Central memory CD8-positive, alpha-beta T cell (primary cell): ENCODE results near the gene SMYD3.

ENCODE experiments used
- ATAC-seq: fragments of 150-1000 bp; cut with Tn5 transposase; replicated peaks from 2 replicates; pipeline ENCODE4 v1.10.0; 2022; ENCODE audit warnings: mild to moderate bottlenecking, moderate FRiP score, moderate number of reproducible peaks; ENCODE audit not compliant: poor library complexity, severe bottlenecking; ENCODE audit errors: extremely low read depth
- DNase-seq, 2 donors: peaks; one replicate each; pipeline ENCODE4 v3.0.0; 2021; ENCODE audit warnings: low spot score in 2 of 2
- H3K27ac Mint-ChIP-seq: one replicate; pipeline ENCODE4 v1.8.0; 2022; ENCODE audit warnings: low read depth, mild to moderate bottlenecking, moderate library complexity, mixed read lengths
- H3K27me3 Mint-ChIP-seq: one replicate; pipeline ENCODE4 v1.8.0; 2022; ENCODE audit warnings: mixed read lengths
- H3K36me3 Mint-ChIP-seq: one replicate; pipeline ENCODE4 v1.8.0; 2022; ENCODE audit warnings: mild to moderate bottlenecking, moderate library complexity, mixed read lengths; ENCODE audit not compliant: insufficient read depth
- H3K4me1 Mint-ChIP-seq: one replicate; pipeline ENCODE4 v1.8.0; 2022; ENCODE audit warnings: mixed read lengths
- H3K4me3 Mint-ChIP-seq: one replicate; pipeline ENCODE4 v1.8.0; 2022; ENCODE audit warnings: mild to moderate bottlenecking, moderate library complexity, mixed read lengths
- H3K9me3 Mint-ChIP-seq: one replicate; pipeline ENCODE4 v1.8.0; 2022; ENCODE audit warnings: mixed read lengths

SMYD3 gene

GRCh38 chr1:245873068-245873467 is 634.0 kb downstream of the SMYD3 start:
- ATAC-seq = no peak
- no peak overlapping the region for H3K27ac Mint-ChIP-seq
- no peaks in the 10 kb centered on the region for H3K27me3 Mint-ChIP-seq
- no peaks in the 10 kb centered on the region for H3K9me3 Mint-ChIP-seq
- no peak for DNase-seq
- H3K4me1 Mint-ChIP-seq = no peaks in the 10 kb centered on the region
- no peaks in the 10 kb centered on the region for H3K36me3 Mint-ChIP-seq
- no peak overlapping the region for H3K4me3 Mint-ChIP-seq

GRCh38 chr1:245872475-245872874 is 634.6 kb downstream of the SMYD3 start:
- Mint-ChIP-seq H3K4me1 (no peaks in the 10 kb centered on the region), H3K9me3 (no peaks in the 10 kb centered on the region), H3K27me3 (no peaks in the 10 kb centered on the region), H3K36me3 (no peaks in the 10 kb centered on the region), H3K4me3 (no peak overlapping the region), H3K27ac (no peak overlapping the region)
- ATAC-seq = no peak
- DNase-seq = no peak

GRCh38 chr1:245871915-245872314 is 635.2 kb downstream of the SMYD3 start:
- H3K27me3 Mint-ChIP-seq = no peaks in the 10 kb centered on the region

GRCh38 chr1:245871191-245871590 is 635.9 kb downstream of the SMYD3 start:
- no peaks in the 10 kb centered on the region for H3K4me1 Mint-ChIP-seq
- H3K27ac Mint-ChIP-seq = no peak overlapping the region
- no peaks in the 10 kb centered on the region for H3K9me3 Mint-ChIP-seq
- no peak overlapping the region for H3K4me3 Mint-ChIP-seq
- no peak for ATAC-seq
- no peak for DNase-seq
- H3K27me3 Mint-ChIP-seq = no peaks in the 10 kb centered on the region
- no peaks in the 10 kb centered on the region for H3K36me3 Mint-ChIP-seq

More at GRCh38 chr1:245871915-245872314, 635.2 kb downstream of the SMYD3 start:
- Mint-ChIP-seq H3K9me3 (no peaks in the 10 kb centered on the region), H3K4me1 (no peaks in the 10 kb centered on the region), H3K36me3 (no peaks in the 10 kb centered on the region), H3K27ac (no peak overlapping the region), H3K4me3 (no peak overlapping the region)
- ATAC-seq (no peak), DNase-seq (no peak)

DNA sequence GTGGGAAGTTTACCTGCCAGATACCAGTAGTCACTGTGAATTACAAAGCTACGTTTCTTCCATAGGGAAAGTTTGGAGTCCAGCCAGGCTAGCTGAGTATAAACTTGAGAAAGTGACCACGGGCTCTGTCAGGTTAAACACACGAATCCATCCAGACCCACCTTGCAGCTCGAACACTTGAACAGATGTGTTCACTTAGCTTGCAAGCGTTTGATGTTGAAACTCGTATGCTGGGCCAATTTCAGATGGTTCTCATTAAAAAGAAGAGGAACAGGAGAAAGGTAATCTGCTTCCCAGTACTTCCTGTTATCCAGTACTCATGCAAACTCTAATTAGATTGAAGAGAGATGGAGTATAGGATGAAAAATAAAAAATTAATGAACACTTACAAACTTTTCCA is 636.4 kb downstream of the SMYD3 start:
- Mint-ChIP-seq H3K4me3 (no peak overlapping the region), H3K36me3 (no peaks in the 10 kb centered on the region)

GRCh38 chr1:245869847-245870246 is 637.2 kb downstream of the SMYD3 start:
- Mint-ChIP-seq H3K36me3 (no peaks in the 10 kb centered on the region), H3K27ac (no peak overlapping the region), H3K27me3 (no peaks in the 10 kb centered on the region), H3K4me3 (no peak overlapping the region), H3K4me1 (no peaks in the 10 kb centered on the region), H3K9me3 (no peaks in the 10 kb centered on the region)
- ATAC-seq (no peak), DNase-seq (no peak)

More for the DNA sequence above, 636.4 kb downstream of the SMYD3 start:
- H3K27me3 Mint-ChIP-seq = no peaks in the 10 kb centered on the region
- no peaks in the 10 kb centered on the region for H3K4me1 Mint-ChIP-seq
- no peak for ATAC-seq
- H3K9me3 Mint-ChIP-seq = no peaks in the 10 kb centered on the region
- no peak overlapping the region for H3K27ac Mint-ChIP-seq
- no peak for DNase-seq

DNA sequence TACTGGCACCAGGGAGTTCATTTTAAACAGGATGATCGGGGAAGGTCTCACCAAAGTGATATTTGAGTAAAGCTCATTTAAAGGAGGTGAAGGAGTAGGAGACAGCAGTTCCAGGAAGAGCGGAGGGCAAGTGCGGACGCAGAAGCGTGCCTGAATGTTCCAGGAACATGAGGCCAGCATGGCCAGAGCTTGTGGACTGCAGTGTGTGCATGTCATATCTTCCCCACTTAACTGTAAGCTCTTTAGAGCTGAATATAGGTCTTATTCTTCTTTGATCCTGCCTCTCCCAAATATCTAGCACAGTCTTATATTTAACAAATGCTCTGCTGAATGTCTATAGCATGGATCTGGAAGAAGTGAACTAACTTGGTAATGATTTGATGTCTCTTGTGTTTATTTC is 639.3 kb downstream of the SMYD3 start:
- ATAC-seq (no peak), DNase-seq (no peak)
- H3K36me3 Mint-ChIP-seq = no peaks in the 10 kb centered on the region
- H3K27ac Mint-ChIP-seq = no peak overlapping the region
- H3K4me3 Mint-ChIP-seq = no peak overlapping the region
- H3K27me3 Mint-ChIP-seq = no peaks in the 10 kb centered on the region
- H3K9me3 Mint-ChIP-seq = no peaks in the 10 kb centered on the region
- H3K4me1 Mint-ChIP-seq = no peaks in the 10 kb centered on the region

- Mint-ChIP-seq H3K36me3 (no peaks in the 10 kb centered on the region), H3K4me1 (no peaks in the 10 kb centered on the region), H3K27me3 (no peaks in the 10 kb centered on the region), H3K9me3 (no peaks in the 10 kb centered on the region), H3K4me3 (no peak overlapping the region), H3K27ac (no peak overlapping the region)
- DNase-seq = no peak
- no peak for ATAC-seq
Observed at GRCh38 chr1:245864872-245865271, 642.2 kb downstream of the SMYD3 start.

DNA sequence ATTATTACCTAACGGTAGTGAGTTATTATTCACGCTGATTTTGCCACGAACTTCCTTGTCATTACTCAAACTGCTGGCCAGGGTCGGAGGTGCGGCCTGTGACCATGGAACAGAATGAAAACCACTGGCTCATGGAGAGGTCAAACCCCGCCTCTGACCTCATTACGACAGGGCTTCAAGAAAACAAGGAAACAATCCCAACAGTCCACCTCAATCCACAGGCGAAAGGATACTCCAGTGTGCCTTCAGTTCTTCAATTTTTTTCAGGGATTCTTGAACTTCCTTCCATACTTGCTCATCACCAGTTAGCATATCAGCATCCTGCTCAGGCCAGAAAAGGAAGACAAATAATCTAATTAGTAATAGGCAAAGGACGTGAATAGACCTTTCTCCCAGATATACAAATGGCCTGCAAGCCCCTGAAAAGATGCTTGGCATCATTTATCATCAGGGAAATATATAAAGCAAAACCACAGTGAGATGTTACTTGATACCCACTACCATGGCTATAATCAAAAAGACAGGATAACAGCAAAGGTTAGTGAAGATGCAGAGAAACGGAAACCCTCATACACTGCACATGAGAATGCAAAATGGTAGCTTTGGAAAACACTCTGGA is 643.4 kb downstream of the SMYD3 start:
- H3K9me3 Mint-ChIP-seq = no peaks in the 10 kb centered on the region
- no peak overlapping the region for H3K4me3 Mint-ChIP-seq
- no peaks in the 10 kb centered on the region for H3K27me3 Mint-ChIP-seq
- DNase-seq (no peak), ATAC-seq (no peak)
- H3K4me1 Mint-ChIP-seq = no peaks in the 10 kb centered on the region
- no peak overlapping the region for H3K27ac Mint-ChIP-seq
- H3K36me3 Mint-ChIP-seq = no peaks in the 10 kb centered on the region

DNA sequence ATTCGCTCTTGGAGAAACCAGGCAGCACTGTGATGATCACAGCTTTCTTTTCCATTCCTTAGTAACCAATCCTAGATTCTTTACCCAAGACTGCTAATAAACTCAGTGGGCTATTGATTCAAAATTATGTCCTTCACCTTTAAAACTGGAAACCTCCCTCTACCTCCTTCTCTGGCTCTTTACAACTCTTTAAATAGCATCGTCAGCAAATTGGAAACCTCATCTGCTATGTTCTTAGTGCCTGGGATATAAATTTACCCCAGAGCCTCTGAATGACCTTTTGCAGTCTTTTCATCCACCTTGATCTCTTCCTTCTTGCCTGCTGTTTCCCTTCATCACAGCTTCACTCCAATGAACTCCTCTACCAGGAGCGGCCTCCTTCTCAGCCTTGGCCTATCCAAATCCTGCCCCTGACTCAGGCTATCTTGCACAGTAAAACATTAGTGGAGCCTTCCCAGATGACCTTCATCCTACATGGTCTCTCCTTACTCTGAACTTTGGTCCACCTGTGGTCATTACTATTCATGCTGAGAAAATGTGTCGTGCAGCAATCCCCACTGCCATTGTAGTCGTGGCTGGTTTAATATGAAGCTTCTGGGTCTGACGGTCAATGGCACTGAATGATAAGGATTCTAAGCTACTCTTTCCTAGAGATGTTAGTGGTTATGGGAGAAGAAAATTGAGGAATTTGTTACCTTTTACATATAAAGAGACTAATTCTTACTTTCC is 644.1 kb downstream of the SMYD3 start:
- no peak for DNase-seq
- ATAC-seq = no peak
- Mint-ChIP-seq H3K36me3 (no peaks in the 10 kb centered on the region), H3K27ac (no peak overlapping the region), H3K27me3 (no peaks in the 10 kb centered on the region), H3K4me1 (no peaks in the 10 kb centered on the region), H3K9me3 (no peaks in the 10 kb centered on the region), H3K4me3 (no peak overlapping the region)

DNA sequence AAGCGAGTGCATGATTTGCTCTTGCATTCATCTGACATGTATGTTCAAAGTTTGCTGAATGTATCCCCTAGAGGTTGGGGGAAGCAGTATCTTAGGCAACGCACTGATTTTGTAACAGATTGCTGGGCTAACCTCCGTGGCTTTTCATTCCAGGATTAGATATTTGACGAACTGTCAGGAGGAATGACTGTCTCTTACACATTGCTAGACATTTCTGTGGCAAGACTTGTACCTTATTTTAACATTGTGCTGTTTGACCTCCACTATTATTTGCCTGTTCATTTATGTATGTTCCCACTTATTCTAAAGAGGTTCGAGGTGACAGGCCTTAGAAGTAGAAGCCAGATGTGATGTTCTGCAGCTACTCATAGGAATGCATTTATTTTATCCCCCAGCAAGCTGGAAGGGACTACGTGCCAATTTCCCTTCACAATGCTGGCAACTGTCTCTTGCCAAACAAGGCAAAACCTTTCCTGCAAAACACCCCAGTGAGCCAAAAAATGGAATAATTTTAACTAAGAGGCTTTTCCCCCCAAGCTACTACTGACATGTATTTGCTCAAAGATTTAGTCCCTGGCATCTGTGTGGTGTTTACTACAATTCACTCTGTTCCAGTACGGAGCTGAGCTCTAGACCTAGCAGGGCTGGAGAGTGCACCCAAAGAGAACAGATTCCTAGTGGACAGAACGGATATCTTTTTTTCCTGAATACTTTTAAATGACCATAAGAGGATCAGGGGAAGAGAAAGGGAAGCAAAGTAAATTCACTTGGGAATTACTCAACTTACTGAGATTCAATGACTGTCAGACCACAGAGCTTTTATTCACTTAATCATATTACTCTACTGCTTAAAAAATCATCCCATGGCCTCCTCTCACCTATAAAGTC is 646.2 kb downstream of the SMYD3 start:
- DNase-seq = no peak
- Mint-ChIP-seq H3K4me1 (no peaks in the 10 kb centered on the region), H3K27ac (no peak overlapping the region), H3K4me3 (no peak overlapping the region), H3K36me3 (no peaks in the 10 kb centered on the region), H3K9me3 (no peaks in the 10 kb centered on the region), H3K27me3 (no peaks in the 10 kb centered on the region)
- ATAC-seq = no peak

DNA sequence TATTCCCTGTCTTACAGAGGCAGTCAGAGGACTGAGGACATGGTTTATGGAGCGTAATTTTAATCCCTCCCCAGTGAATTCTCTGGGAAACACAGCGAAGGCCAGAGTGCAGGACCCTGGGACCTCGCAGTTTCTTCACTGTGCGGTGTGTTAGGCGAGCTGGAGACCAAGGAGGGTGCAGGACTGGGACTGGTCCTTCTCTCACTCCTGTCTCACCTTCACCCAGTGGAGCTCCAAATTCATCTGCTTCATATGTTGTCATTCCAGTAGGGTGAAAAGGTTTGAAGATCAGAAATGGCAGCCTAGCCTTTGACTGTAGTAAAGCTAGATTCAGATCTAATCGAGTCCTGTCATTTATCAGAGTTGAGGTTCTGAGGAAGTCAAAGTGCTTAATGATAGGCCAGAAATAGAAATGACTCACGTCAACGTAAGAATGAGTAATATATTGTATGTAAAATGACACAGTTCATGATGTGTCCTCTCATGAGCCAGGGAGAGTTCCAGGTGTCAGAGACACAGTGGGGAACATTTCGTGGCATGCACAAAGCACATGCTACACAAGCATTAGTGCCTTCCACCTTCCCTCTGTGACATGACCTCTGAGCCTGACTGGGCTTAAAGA is 647.5 kb downstream of the SMYD3 start:
- no peaks in the 10 kb centered on the region for H3K36me3 Mint-ChIP-seq
- no peaks in the 10 kb centered on the region for H3K9me3 Mint-ChIP-seq
- DNase-seq (no peak), ATAC-seq (no peak)
- H3K4me3 Mint-ChIP-seq = no peak overlapping the region
- no peak overlapping the region for H3K27ac Mint-ChIP-seq
- no peaks in the 10 kb centered on the region for H3K4me1 Mint-ChIP-seq
- H3K27me3 Mint-ChIP-seq = no peaks in the 10 kb centered on the region
